ENCODE measurements around the gene SHROOM3. TPM values are rescaled to one million over a fixed set of nuclear protein-coding genes. Genes with fewer than 3 reads are reported as not detected.

SHROOM3 gene
- total RNA-seq, 2 donors from 2014 or later: 56.7 to 96.0 TPM

DNA sequence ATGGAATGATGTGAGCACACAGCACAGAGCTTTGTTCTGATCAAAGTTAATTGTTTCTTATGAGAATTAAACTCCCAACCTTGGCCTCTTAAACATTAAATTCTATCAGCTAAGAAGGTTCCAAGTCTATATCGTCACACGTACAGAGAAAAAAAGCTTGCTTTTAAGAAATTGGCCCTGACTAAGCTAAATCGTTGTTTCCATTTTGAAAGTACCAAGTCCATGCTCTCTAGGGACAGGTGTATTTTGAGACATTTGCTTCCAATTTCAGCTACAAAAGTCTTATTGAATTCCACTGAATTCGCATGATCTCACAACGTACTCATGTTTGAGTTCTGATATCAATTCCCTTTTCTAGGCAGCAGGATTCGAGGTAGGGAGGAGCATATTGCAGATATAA, 157.4 kb downstream of the SHROOM3 start:
- H3K27ac ChIP-seq: no peak overlapping the region
- TF ChIP-seq CTCF (IDR thresholded peaks at IDR 0.05): no peak
- TF ChIP-seq POLR2A (IDR thresholded peaks at IDR 0.05): no peak
- peaks cover 38% of the 10 kb centered on the region for H3K4me1 ChIP-seq
- H3K36me3 ChIP-seq (replicated peaks in 1 of 2; ENCODE audit: insufficient read depth in 1 of 2, low read depth in 2 of 2): no peaks in the 10 kb centered on the region
- ATAC-seq (no peak), DNase-seq (no peak)
- no peaks in the 10 kb centered on the region for H3K9me3 ChIP-seq
- no peak overlapping the region for H3K4me3 ChIP-seq
- no peaks in the 10 kb centered on the region for H3K27me3 ChIP-seq
- intact Hi-C loops (cut with DNase I): no loop called here
- WGBS, 2 donors: 93 to 95% methylated on average over 6 of the region's 6 CpGs

- peaks cover 41% of the 10 kb centered on the region for H3K4me1 ChIP-seq
- no peak for ATAC-seq
- DNase-seq: no peak
- no peak overlapping the region for H3K27ac ChIP-seq
- no peaks in the 10 kb centered on the region for H3K9me3 ChIP-seq
- no peaks in the 10 kb centered on the region for H3K36me3 ChIP-seq (replicated peaks in 1 of 2; ENCODE audit: insufficient read depth in 1 of 2, low read depth in 2 of 2)
- no peak for TF ChIP-seq POLR2A (IDR thresholded peaks at IDR 0.05)
- TF ChIP-seq CTCF (IDR thresholded peaks at IDR 0.05): no peak
- 70 to 86% methylated on average over 2 of the region's 2 CpGs for WGBS, 2 donors
- no peaks in the 10 kb centered on the region for H3K27me3 ChIP-seq
- intact Hi-C loops (cut with DNase I): no loop called here
- H3K4me3 ChIP-seq: no peak overlapping the region
Observed at GRCh38 chr4:76594173-76594572, 159.1 kb downstream of the SHROOM3 start.

DNA sequence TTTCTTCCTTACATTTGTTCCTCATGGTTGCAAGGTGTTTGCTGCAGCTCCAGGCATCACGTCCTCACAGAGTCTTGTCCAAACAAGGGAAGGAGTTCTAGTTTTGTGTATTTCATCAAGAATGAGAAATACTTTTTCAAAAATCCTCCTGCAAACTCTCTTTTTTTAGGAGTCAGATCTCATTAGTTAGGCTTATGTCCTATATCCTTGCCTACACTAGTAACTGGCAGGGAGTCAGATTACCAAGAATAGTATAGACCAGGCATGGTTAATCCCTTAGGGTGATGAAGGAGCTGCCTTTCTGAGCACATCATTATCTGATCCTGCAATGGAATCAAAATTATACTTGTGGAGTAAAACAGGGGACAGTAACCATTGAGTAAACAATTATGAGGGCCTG, 160.4 kb downstream of the SHROOM3 start:
- intact Hi-C loops (cut with DNase I): no loop called here
- TF ChIP-seq POLR2A (IDR thresholded peaks at IDR 0.05): no peak
- TF ChIP-seq CTCF (IDR thresholded peaks at IDR 0.05): no peak
- WGBS, 2 donors: 86 to 92% methylated on average over 1 of the region's 1 CpG
- no peak overlapping the region for H3K4me3 ChIP-seq
- H3K27ac ChIP-seq: peak overlapping the region in 1 of 4 donors; percentile 10
- H3K4me1 ChIP-seq: peaks cover 47% of the 10 kb centered on the region
- no peak for DNase-seq
- ATAC-seq: no peak
- H3K36me3 ChIP-seq (replicated peaks in 1 of 2; ENCODE audit: insufficient read depth in 1 of 2, low read depth in 2 of 2): no peaks in the 10 kb centered on the region
- no peaks in the 10 kb centered on the region for H3K27me3 ChIP-seq
- no peaks in the 10 kb centered on the region for H3K9me3 ChIP-seq

GRCh38 chr4:76596713-76597112, 161.7 kb downstream of the SHROOM3 start:
- no peaks in the 10 kb centered on the region for H3K27me3 ChIP-seq
- peaks cover 53% of the 10 kb centered on the region for H3K4me1 ChIP-seq
- intact Hi-C loops (cut with DNase I): no loop called here
- peak overlapping the region in 2 of 4 donors; percentile 32 to 51 for H3K27ac ChIP-seq
- H3K36me3 ChIP-seq (replicated peaks in 1 of 2; ENCODE audit: insufficient read depth in 1 of 2, low read depth in 2 of 2): no peaks in the 10 kb centered on the region
- DNase-seq (no peak), ATAC-seq (no peak)
- 90 to 92% methylated on average over 5 of the region's 5 CpGs for WGBS, 2 donors
- no peak overlapping the region for H3K4me3 ChIP-seq
- H3K9me3 ChIP-seq: no peaks in the 10 kb centered on the region
- TF ChIP-seq POLR2A (IDR thresholded peaks at IDR 0.05): no peak
- TF ChIP-seq CTCF (IDR thresholded peaks at IDR 0.05): no peak

DNA sequence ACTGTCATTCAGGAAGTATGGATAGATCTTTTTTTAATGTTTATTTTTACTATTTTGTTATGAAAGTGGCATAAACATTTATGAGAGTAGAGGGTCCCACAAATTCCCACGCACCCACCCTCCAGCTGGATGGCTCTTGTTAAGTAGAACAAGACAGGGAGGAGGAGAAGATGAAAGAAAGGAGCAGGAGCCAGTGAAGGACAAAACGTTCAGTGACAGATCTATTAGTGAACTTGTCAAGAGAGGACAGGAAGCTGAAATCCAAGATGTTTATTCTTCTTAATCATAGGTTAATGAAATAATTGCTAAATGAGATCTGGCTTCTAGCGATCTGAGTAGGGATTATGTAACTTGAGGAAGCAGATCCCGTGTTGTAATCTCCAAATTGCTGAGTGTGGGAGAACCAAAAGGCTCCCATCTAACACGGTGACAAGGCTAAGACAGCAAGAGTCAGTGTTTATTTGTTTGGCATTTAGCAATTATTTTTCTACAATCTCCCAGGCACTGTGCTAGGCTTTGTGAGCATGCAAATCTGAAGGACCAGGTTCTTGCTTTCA, 162.5 kb downstream of the SHROOM3 start:
- intact Hi-C loops (cut with DNase I): no loop called here
- Histone ChIP-seq H3K4me1 (peaks cover 61% of the 10 kb centered on the region), H3K27ac (peak overlapping the region in 2 of 4 donors; percentile 32 to 51), H3K36me3 (replicated peaks in 1 of 2; ENCODE audit: insufficient read depth in 1 of 2, low read depth in 2 of 2) (no peaks in the 10 kb centered on the region), H3K9me3 (no peaks in the 10 kb centered on the region), H3K4me3 (no peak overlapping the region), H3K27me3 (no peaks in the 10 kb centered on the region)
- 41 to 47% methylated on average over 5 of the region's 5 CpGs for WGBS, 2 donors
- DNase-seq: no peak
- no peak for TF ChIP-seq POLR2A (IDR thresholded peaks at IDR 0.05)
- no peak for TF ChIP-seq CTCF (IDR thresholded peaks at IDR 0.05)
- no peak for ATAC-seq

Measured in body of pancreas (tissue), 4 donors.